HEK293 (cell line): ENCODE results near the gene CACNG7.
A peak's percentile ranks its signal among the peaks of the same experiment; 100 is the strongest.

Source experiments
- CTCF ChIA-PET: fragments of 350-600 bp; formaldehyde crosslinking; extraction: SDS; loops from one replicate; lab custom pipeline; 2021; ENCODE audit warnings: antibody characterized with exemption; lab: Yijun Ruan, JAX
- POLR2A ChIA-PET: fragments of 300-600 bp; formaldehyde crosslinking; extraction: SDS; loops from one replicate; lab custom pipeline; 2020; ENCODE audit warnings: antibody characterized with exemption, inconsistent platforms; lab: Yijun Ruan, JAX
- H3K27ac ChIP-seq: fragments of 200-500 bp; sonication (Bioruptor generic); 2 replicates; pipeline ENCODE4 v1.5.1; 2014; ENCODE audit warnings: low read depth, low read length, control low read depth, inconsistent platforms; ENCODE audit errors: extremely low read depth
- H3K36me3 ChIP-seq, 2 experiments: fragments of 200-500 bp in 1 of 2; sonication (Bioruptor generic) in 1 of 2; 1 replicate in 1 of 2; 2 replicates in 1 of 2; pipeline ENCODE4 v1.5.1; 2014 to 2017; ENCODE audit warnings: inconsistent platforms in 2 of 2, low read length in 2 of 2; ENCODE audit not compliant: control insufficient read depth in 2 of 2, insufficient read depth in 1 of 2
- H3K4me1 ChIP-seq: fragments of 200-500 bp; sonication (Bioruptor generic); 2 replicates; pipeline ENCODE4 v1.5.1; 2014; ENCODE audit warnings: mild to moderate bottlenecking, low read length, inconsistent platforms; ENCODE audit not compliant: control insufficient read depth, insufficient read depth
- H3K4me3 ChIP-seq: 2 replicates; pipeline ENCODE4 v1.5.1; 2011; ENCODE audit warnings: low read depth, mild to moderate bottlenecking, control low read depth, low read length, moderate library complexity
- H3K9me3 ChIP-seq: fragments of 200-500 bp; sonication (Bioruptor generic); 2 replicates; pipeline ENCODE4 v1.5.1; 2014; ENCODE audit warnings: low read depth, low read length, inconsistent platforms; ENCODE audit not compliant: control insufficient read depth, insufficient read depth
- BCL11A ChIP-seq: fragments of 450-650 bp; formaldehyde crosslinking; IDR thresholded peaks from 2 replicates; pipeline ENCODE4 v1.5.1; 2016; ENCODE audit warnings: low read depth, missing biosample characterization, missing genetic modification characterization
- IKZF3 ChIP-seq: fragments of 450-650 bp; IDR thresholded peaks from 2 replicates; pipeline ENCODE4 v1.5.0; 2018; ENCODE audit warnings: missing biosample characterization, mild to moderate bottlenecking, missing genetic modification characterization, moderate library complexity
- KLF8 ChIP-seq: fragments of 450-650 bp; formaldehyde crosslinking; IDR thresholded peaks from 2 replicates; pipeline ENCODE4 v1.5.1; 2016; ENCODE audit warnings: missing biosample characterization, missing genetic modification characterization
- PBX3 ChIP-seq: sonication (generic); formaldehyde crosslinking; IDR thresholded peaks from 2 replicates; pipeline ENCODE4 v1.8.1; 2022; ENCODE audit warnings: mild to moderate bottlenecking, moderate library complexity, missing genetic modification reagents
- SP3 ChIP-seq: fragments of 450-650 bp; formaldehyde crosslinking; IDR thresholded peaks from 2 replicates; pipeline ENCODE4 v1.5.1; 2016; ENCODE audit warnings: missing biosample characterization, missing genetic modification characterization
- YY2 ChIP-seq: fragments of 450-650 bp; formaldehyde crosslinking; IDR thresholded peaks from 2 replicates; pipeline ENCODE4 v1.5.1; 2016; ENCODE audit warnings: missing biosample characterization, missing genetic modification characterization
- ZBTB20 ChIP-seq: fragments of 450-650 bp; formaldehyde crosslinking; IDR thresholded peaks from 2 replicates; pipeline ENCODE4 v1.5.1; 2016; ENCODE audit warnings: missing biosample characterization, missing genetic modification characterization
- ZNF138 ChIP-seq: fragments of 450-650 bp; formaldehyde crosslinking; IDR thresholded peaks from 2 replicates; pipeline ENCODE4 v1.5.1; 2016; ENCODE audit warnings: missing biosample characterization, missing genetic modification characterization, borderline replicate concordance
- ZNF174 ChIP-seq: fragments of 450-650 bp; formaldehyde crosslinking; IDR thresholded peaks from 2 replicates; pipeline ENCODE4 v1.5.0; 2017; ENCODE audit warnings: missing biosample characterization, mild to moderate bottlenecking, missing genetic modification characterization
- ZNF211 ChIP-seq: fragments of 450-650 bp; formaldehyde crosslinking; IDR thresholded peaks from 2 replicates; pipeline ENCODE4 v1.5.1; 2016; ENCODE audit warnings: low read depth, missing biosample characterization, missing genetic modification characterization
- ZNF335 ChIP-seq: fragments of 450-650 bp; formaldehyde crosslinking; conservative IDR thresholded peaks from 2 replicates; pipeline ENCODE4 v1.5.1; 2016; ENCODE audit warnings: missing biosample characterization, missing genetic modification characterization
- ZNF341 ChIP-seq: fragments of 450-650 bp; formaldehyde crosslinking; IDR thresholded peaks from 2 replicates; pipeline ENCODE4; 2016; ENCODE audit warnings: low read depth, missing biosample characterization, missing genetic modification characterization
- ZNF449 ChIP-seq: fragments of 450-650 bp; formaldehyde crosslinking; IDR thresholded peaks from 2 replicates; pipeline ENCODE4 v1.5.1; 2017; ENCODE audit warnings: missing biosample characterization, mild to moderate bottlenecking, missing genetic modification characterization, moderate library complexity
- ZNF473 ChIP-seq: fragments of 450-650 bp; formaldehyde crosslinking; IDR thresholded peaks from 2 replicates; pipeline ENCODE4 v1.5.1; 2017; ENCODE audit warnings: missing biosample characterization, missing genetic modification characterization
- ZNF549 ChIP-seq: fragments of 450-650 bp; IDR thresholded peaks from 2 replicates; pipeline ENCODE4 v1.5.1; 2018; ENCODE audit warnings: missing biosample characterization, missing genetic modification characterization, mild to moderate bottlenecking, inconsistent platforms, moderate library complexity
- ZNF707 ChIP-seq: fragments of 450-650 bp; formaldehyde crosslinking; IDR thresholded peaks from 2 replicates; pipeline ENCODE4 v1.5.1; 2016; ENCODE audit warnings: missing biosample characterization, missing genetic modification characterization
- ZNF76 ChIP-seq: fragments of 450-650 bp; formaldehyde crosslinking; IDR thresholded peaks from 2 replicates; pipeline ENCODE4; 2016; ENCODE audit warnings: low read depth, missing biosample characterization, missing genetic modification characterization, borderline replicate concordance
- ZNF777 ChIP-seq: fragments of 450-650 bp; formaldehyde crosslinking; IDR thresholded peaks from 2 replicates; pipeline ENCODE4 v1.5.1; 2017; ENCODE audit warnings: missing biosample characterization, missing genetic modification characterization, borderline replicate concordance
- ZNF791 ChIP-seq: fragments of 450-650 bp; formaldehyde crosslinking; IDR thresholded peaks from 2 replicates; pipeline ENCODE4 v1.5.1; 2016; ENCODE audit warnings: missing biosample characterization, missing genetic modification characterization
- ZNF843 ChIP-seq: fragments of 450-650 bp; formaldehyde crosslinking; IDR thresholded peaks from 2 replicates; pipeline ENCODE4 v1.5.1; 2016; ENCODE audit warnings: missing biosample characterization, missing genetic modification characterization
- ZXDB ChIP-seq: fragments of 450-650 bp; formaldehyde crosslinking; IDR thresholded peaks from 2 replicates; pipeline ENCODE4 v1.5.1; 2016; ENCODE audit warnings: missing biosample characterization, missing genetic modification characterization
- TF ChIP-seq, protein P1 (sequence below): fragments of 450-650 bp; formaldehyde crosslinking; IDR thresholded peaks from 2 replicates; pipeline ENCODE4 v1.5.1; 2016; ENCODE audit warnings: missing biosample characterization, missing genetic modification characterization
- TF ChIP-seq, protein P2 (sequence below): fragments of 450-650 bp; formaldehyde crosslinking; optimal IDR thresholded peaks from 2 replicates; pipeline ENCODE3; 2016; ENCODE audit warnings: missing biosample characterization, mild to moderate bottlenecking, missing genetic modification characterization
- TF ChIP-seq, protein P3 (sequence below): fragments of 450-650 bp; formaldehyde crosslinking; IDR thresholded peaks from 2 replicates; pipeline ENCODE4 v1.5.1; 2016; ENCODE audit warnings: missing biosample characterization, missing genetic modification characterization
- TF ChIP-seq, protein P4 (sequence below): fragments of 450-650 bp; formaldehyde crosslinking; IDR thresholded peaks from 2 replicates; pipeline ENCODE4 v1.5.1; 2016; ENCODE audit warnings: missing biosample characterization, missing genetic modification characterization, low read depth

Gene CACNG7

GRCh38 chr19:53879140-53880081 is 29.7 kb upstream of the CACNG7 start:
- Histone ChIP-seq H3K4me1 (peaks cover 8% of the 10 kb centered on the region; the same call in 1 of the 2 replicates), H3K4me3 (peak overlapping the region; percentile 58), H3K9me3 (no peaks in the 10 kb centered on the region), H3K36me3 (peaks cover 5 to 7% of the 10 kb centered on the region in 2 experiments; a peak in 2 of 3 replicates), H3K27ac (peak overlapping the region; percentile 27; the same call in 1 of the 2 replicates)
- ChIA-PET POLR2A (interaction anchor here (0.5 to 1.6 kb wide), 10 partner anchors 9 to 310 kb away, joined by 3 to 39 read pairs (median 4); partner anchors contain the start of genes MBOAT7, MYADM and NDUFA3), CTCF (interaction anchor here (0.6 to 0.8 kb wide), 3 partner anchors 38 to 404 kb away, joined by 3 to 4 read pairs (median 3); no protein-coding TSS in a partner anchor)
- TF ChIP-seq ZNF791 (tag by site-specific recombination) (0 out of 2 replicates have a peak, but pooled peaks have one; percentile 21), ZNF335 (tag by site-specific recombination) (peak; percentile 73), ZNF76 (tag by site-specific recombination) (peak; percentile 98), ZNF174 (tag by site-specific recombination) (no peak), ZNF211 (no peak), ZNF473 (tag by site-specific recombination) (no peak), KLF8 (tag by site-specific recombination) (peak; percentile 90), IKZF3 (tag by site-specific recombination) (peak; percentile 99), ZNF449 (tag by site-specific recombination) (peak; percentile 82), ZXDB (tag by site-specific recombination) (peak; percentile 92), ZNF341 (peak; percentile 83), ZNF549 (tag by site-specific recombination) (no peak), SP3 (tag by site-specific recombination) (peak; percentile 97), ZNF843 (tag by site-specific recombination) (peak; percentile 36; the same call in 1 of the 2 replicates), ZBTB20 (tag by site-specific recombination) (peak; percentile 75; the same call in 1 of the 2 replicates), ZNF777 (tag by site-specific recombination) (peak; percentile 63; the same call in 1 of the 2 replicates), PBX3 (peak; percentile 80; the same call in 1 of the 2 replicates), BCL11A (0 out of 2 replicates have a peak, but pooled peaks have one; percentile 28), ZNF707 (tag by site-specific recombination) (no peak), YY2 (tag by site-specific recombination) (no peak; the same call in 1 of the 2 replicates), ZNF138 (tag by site-specific recombination) (no peak)
- TF ChIP-seq, protein P1, sequence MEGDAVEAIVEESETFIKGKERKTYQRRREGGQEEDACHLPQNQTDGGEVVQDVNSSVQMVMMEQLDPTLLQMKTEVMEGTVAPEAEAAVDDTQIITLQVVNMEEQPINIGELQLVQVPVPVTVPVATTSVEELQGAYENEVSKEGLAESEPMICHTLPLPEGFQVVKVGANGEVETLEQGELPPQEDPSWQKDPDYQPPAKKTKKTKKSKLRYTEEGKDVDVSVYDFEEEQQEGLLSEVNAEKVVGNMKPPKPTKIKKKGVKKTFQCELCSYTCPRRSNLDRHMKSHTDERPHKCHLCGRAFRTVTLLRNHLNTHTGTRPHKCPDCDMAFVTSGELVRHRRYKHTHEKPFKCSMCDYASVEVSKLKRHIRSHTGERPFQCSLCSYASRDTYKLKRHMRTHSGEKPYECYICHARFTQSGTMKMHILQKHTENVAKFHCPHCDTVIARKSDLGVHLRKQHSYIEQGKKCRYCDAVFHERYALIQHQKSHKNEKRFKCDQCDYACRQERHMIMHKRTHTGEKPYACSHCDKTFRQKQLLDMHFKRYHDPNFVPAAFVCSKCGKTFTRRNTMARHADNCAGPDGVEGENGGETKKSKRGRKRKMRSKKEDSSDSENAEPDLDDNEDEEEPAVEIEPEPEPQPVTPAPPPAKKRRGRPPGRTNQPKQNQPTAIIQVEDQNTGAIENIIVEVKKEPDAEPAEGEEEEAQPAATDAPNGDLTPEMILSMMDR: 0 out of 2 replicates have a peak, but pooled peaks have one; percentile 14
- TF ChIP-seq, protein P2, sequence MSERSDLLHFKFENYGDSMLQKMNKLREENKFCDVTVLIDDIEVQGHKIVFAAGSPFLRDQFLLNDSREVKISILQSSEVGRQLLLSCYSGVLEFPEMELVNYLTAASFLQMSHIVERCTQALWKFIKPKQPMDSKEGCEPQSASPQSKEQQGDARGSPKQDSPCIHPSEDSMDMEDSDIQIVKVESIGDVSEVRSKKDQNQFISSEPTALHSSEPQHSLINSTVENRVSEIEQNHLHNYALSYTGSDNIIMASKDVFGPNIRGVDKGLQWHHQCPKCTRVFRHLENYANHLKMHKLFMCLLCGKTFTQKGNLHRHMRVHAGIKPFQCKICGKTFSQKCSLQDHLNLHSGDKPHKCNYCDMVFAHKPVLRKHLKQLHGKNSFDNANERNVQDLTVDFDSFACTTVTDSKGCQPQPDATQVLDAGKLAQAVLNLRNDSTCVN (tag by site-specific recombination): peak; percentile 75
- TF ChIP-seq, protein P3, sequence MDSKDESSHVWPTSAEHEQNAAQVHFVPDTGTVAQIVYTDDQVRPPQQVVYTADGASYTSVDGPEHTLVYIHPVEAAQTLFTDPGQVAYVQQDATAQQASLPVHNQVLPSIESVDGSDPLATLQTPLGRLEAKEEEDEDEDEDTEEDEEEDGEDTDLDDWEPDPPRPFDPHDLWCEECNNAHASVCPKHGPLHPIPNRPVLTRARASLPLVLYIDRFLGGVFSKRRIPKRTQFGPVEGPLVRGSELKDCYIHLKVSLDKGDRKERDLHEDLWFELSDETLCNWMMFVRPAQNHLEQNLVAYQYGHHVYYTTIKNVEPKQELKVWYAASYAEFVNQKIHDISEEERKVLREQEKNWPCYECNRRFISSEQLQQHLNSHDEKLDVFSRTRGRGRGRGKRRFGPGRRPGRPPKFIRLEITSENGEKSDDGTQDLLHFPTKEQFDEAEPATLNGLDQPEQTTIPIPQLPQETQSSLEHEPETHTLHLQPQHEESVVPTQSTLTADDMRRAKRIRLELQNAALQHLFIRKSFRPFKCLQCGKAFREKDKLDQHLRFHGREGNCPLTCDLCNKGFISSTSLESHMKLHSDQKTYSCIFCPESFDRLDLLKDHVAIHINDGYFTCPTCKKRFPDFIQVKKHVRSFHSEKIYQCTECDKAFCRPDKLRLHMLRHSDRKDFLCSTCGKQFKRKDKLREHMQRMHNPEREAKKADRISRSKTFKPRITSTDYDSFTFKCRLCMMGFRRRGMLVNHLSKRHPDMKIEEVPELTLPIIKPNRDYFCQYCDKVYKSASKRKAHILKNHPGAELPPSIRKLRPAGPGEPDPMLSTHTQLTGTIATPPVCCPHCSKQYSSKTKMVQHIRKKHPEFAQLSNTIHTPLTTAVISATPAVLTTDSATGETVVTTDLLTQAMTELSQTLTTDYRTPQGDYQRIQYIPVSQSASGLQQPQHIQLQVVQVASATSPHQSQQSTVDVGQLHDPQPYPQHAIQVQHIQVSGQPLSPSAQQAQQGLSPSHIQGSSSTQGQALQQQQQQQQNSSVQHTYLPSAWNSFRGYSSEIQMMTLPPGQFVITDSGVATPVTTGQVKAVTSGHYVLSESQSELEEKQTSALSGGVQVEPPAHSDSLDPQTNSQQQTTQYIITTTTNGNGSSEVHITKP: peak; percentile 69
- TF ChIP-seq, protein P4, sequence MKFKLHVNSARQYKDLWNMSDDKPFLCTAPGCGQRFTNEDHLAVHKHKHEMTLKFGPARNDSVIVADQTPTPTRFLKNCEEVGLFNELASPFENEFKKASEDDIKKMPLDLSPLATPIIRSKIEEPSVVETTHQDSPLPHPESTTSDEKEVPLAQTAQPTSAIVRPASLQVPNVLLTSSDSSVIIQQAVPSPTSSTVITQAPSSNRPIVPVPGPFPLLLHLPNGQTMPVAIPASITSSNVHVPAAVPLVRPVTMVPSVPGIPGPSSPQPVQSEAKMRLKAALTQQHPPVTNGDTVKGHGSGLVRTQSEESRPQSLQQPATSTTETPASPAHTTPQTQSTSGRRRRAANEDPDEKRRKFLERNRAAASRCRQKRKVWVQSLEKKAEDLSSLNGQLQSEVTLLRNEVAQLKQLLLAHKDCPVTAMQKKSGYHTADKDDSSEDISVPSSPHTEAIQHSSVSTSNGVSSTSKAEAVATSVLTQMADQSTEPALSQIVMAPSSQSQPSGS (tag by site-specific recombination): no peak
